DND-41 (cell line): ENCODE data around the gene GFOD1.

Experiments used
- ATAC-seq: fragments of 200-7000 bp; cut with Tn5 transposase; 3 replicates; pipeline ENCODE4 v1.9.1; 2021; ENCODE audit warnings: low read depth; ENCODE audit not compliant: insufficient read depth
- DNase-seq: peaks from one replicate; pipeline ENCODE4 v3.0.0-alpha.2; 2020
- H2AFZ ChIP-seq: 2 replicates; pipeline ENCODE4 v1.6.0; 2012; ENCODE audit warnings: low read depth, low read length
- H3K27ac ChIP-seq: 2 replicates; pipeline ENCODE4 v1.5.1; 2012; ENCODE audit warnings: low read length, inconsistent platforms
- H3K27me3 ChIP-seq: fragments of 200-600 bp; sonication (generic); 2 replicates; pipeline ENCODE4 v1.6.0; 2012; ENCODE audit warnings: low read length, mild to moderate bottlenecking, inconsistent platforms; ENCODE audit not compliant: insufficient read depth, poor library complexity
- H3K36me3 ChIP-seq: 2 replicates; pipeline ENCODE4 v1.5.1; 2012; ENCODE audit warnings: low read length, inconsistent platforms; ENCODE audit not compliant: insufficient read depth
- H3K4me1 ChIP-seq: 2 replicates; pipeline ENCODE4 v1.5.1; 2012; ENCODE audit warnings: mild to moderate bottlenecking, low read length; ENCODE audit not compliant: insufficient read depth
- H3K4me2 ChIP-seq: 2 replicates; pipeline ENCODE4 v1.6.0; 2012; ENCODE audit warnings: mild to moderate bottlenecking, moderate library complexity, low read length, inconsistent platforms; ENCODE audit not compliant: insufficient read depth
- H3K4me3 ChIP-seq, 2 experiments: fragments of 200-600 bp in 1 of 2; shearing (Covaris generic) in 1 of 2; 2 replicates each; pipeline ENCODE4 v1.5.1; 2012 to 2016; ENCODE audit warnings: inconsistent platforms in 2 of 2, low read length in 2 of 2, mild to moderate bottlenecking in 2 of 2, low read depth in 1 of 2, moderate library complexity in 1 of 2
- H3K79me2 ChIP-seq: 2 replicates; pipeline ENCODE4 v1.6.0; 2012; ENCODE audit warnings: low read length, inconsistent platforms; ENCODE audit not compliant: insufficient read depth
- H3K9ac ChIP-seq: 2 replicates; pipeline ENCODE4 v1.6.0; 2012; ENCODE audit warnings: low read depth, mild to moderate bottlenecking, inconsistent platforms, low read length, moderate library complexity
- H3K9me3 ChIP-seq: 2 replicates; pipeline ENCODE4 v1.5.1; 2012; ENCODE audit warnings: low read length, moderate library complexity, mild to moderate bottlenecking, inconsistent platforms; ENCODE audit not compliant: insufficient read depth, severe bottlenecking
- H4K20me1 ChIP-seq: 2 replicates; pipeline ENCODE4 v1.6.0; 2012; ENCODE audit warnings: low read length; ENCODE audit not compliant: insufficient read depth
- EZH2 ChIP-seq: IDR thresholded peaks from 3 replicates; pipeline ENCODE4 v1.6.1; 2012; ENCODE audit warnings: borderline replicate concordance, low read depth, mild to moderate bottlenecking, moderate library complexity, low read length, inconsistent platforms; ENCODE audit not compliant: severe bottlenecking
- TF ChIP-seq, protein P1 (sequence below): IDR thresholded peaks from 2 replicates; pipeline ENCODE4 v1.5.1; 2012; ENCODE audit warnings: borderline replicate concordance, low read length, moderate library complexity, mild to moderate bottlenecking; ENCODE audit not compliant: poor library complexity, severe bottlenecking; ENCODE audit errors: extremely low read depth

GFOD1 gene

DNA sequence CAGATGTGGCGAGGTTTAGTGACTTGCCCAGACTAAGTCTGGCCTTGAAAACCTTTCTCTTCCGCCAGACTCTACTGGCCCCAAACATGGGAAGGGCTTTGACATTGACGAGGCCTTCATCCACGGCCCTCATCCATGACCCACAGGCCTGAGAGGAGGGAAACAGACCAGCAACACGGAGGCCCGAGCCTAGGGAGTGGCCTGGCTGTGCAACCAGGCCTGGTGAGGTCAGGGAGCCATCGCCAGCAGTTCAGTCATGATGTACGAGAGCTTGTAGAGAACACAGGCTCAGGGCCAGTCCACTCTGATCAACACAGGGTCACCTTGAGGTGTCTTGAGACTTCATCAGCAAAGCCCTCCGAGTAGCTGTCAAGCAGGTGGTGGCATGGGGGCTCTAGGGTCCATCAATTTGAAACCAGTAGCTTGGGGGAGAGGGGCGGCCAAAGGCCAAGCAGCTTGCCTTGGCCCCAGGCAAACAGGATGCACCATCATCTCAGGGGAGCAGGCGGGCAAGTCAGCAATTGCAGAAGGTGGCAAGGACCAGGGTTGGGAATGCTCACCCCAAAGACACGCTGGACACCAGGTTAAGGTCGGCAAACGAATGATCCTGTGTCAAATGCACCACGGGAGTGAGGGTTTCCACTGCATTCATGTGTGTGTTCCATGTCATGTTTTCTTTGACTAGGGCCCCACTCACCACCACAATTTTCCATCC, 36.1 kb downstream of the GFOD1 start:
- Histone ChIP-seq H3K9ac (no peak overlapping the region), H3K27ac (no peak overlapping the region), H3K9me3 (no peaks in the 10 kb centered on the region), H3K4me3 (no peak overlapping the region), H3K4me2 (no peak overlapping the region), H2AFZ (no peak overlapping the region), H3K4me1 (peaks cover 22% of the 10 kb centered on the region), H3K79me2 (no peaks in the 10 kb centered on the region), H3K36me3 (no peaks in the 10 kb centered on the region), H3K27me3 (no peaks in the 10 kb centered on the region), H4K20me1 (no peaks in the 10 kb centered on the region)
- ATAC-seq, result no peak
- TF ChIP-seq EZH2, result no peak
- TF ChIP-seq, protein P1, sequence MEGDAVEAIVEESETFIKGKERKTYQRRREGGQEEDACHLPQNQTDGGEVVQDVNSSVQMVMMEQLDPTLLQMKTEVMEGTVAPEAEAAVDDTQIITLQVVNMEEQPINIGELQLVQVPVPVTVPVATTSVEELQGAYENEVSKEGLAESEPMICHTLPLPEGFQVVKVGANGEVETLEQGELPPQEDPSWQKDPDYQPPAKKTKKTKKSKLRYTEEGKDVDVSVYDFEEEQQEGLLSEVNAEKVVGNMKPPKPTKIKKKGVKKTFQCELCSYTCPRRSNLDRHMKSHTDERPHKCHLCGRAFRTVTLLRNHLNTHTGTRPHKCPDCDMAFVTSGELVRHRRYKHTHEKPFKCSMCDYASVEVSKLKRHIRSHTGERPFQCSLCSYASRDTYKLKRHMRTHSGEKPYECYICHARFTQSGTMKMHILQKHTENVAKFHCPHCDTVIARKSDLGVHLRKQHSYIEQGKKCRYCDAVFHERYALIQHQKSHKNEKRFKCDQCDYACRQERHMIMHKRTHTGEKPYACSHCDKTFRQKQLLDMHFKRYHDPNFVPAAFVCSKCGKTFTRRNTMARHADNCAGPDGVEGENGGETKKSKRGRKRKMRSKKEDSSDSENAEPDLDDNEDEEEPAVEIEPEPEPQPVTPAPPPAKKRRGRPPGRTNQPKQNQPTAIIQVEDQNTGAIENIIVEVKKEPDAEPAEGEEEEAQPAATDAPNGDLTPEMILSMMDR, result no peak
- no peak for DNase-seq

DNA sequence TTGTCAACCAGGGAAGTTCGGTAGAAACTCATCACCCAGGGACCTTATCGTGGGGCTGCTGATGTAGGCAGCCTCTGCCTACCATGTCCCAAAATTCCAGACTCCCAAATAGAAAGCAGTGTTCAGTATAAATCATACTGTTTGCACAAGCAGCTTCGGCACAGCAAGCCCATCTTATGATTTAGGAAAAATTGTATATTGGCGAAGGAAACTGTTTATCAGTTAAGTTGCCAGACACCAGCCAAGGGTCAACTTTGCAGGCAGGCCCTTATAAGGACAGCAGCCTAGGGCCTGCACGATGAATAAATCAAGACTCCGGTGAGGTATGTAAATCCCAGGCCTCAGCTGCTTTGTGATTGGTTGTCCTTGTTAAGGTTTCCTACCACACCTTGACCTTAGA, 36.8 kb downstream of the GFOD1 start:
- H3K9me3 ChIP-seq, result no peaks in the 10 kb centered on the region
- no peak overlapping the region for H3K4me3 ChIP-seq
- no peak overlapping the region for H3K9ac ChIP-seq
- H4K20me1 ChIP-seq, result peaks cover 3% of the 10 kb centered on the region; the same call in 1 of the 2 replicates
- no peak for TF ChIP-seq EZH2
- TF ChIP-seq, protein P1, result no peak
- DNase-seq (no peak), ATAC-seq (no peak)
- H3K79me2 ChIP-seq, result no peaks in the 10 kb centered on the region
- no peak overlapping the region for H3K4me2 ChIP-seq
- H2AFZ ChIP-seq, result no peak overlapping the region
- H3K4me1 ChIP-seq, result peaks cover 22% of the 10 kb centered on the region
- H3K36me3 ChIP-seq, result no peaks in the 10 kb centered on the region
- no peak overlapping the region for H3K27ac ChIP-seq
- no peaks in the 10 kb centered on the region for H3K27me3 ChIP-seq

DNA sequence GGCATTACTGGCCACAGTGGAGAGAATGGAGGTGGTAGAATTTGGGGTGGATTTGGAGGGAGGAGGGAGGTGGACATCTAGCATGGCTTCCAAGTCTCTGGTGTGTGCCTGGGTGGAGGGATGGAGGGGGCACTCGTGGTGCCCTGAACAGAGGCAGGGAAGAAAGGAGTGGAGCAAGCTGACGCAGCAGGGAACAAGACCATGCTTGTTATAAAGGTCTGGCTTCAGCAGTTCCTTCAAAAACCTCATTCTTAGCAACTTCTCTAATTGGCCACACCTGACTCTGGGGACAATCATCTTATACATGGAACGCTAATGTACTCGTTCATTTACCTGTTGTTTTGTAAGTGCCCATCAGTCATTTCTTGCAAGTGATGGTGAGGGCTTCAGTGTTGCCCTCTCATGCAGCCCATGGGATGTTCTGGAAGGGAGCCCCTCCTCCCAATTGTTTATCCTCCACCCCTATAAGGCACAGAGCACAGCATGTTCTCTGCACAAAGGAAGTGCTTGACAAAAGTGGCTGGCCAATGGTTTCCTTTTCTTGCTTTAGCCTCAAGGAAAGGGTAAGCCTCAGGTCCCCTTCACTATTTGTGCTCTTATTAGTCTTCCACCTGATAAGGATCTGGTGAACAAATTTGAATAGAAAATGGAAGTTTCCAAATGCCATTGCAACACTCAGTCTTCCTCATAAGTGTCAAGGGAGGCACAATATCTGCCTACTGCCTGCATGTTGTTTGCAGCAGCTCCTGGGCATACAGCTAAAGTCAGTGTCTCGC, 39.3 kb downstream of the GFOD1 start:
- no peak overlapping the region for H3K4me2 ChIP-seq
- no peak overlapping the region for H3K4me3 ChIP-seq
- no peak overlapping the region for H3K27ac ChIP-seq
- H3K4me1 ChIP-seq, result peaks cover 9% of the 10 kb centered on the region
- TF ChIP-seq, protein P1, result no peak
- no peak for TF ChIP-seq EZH2
- H3K9ac ChIP-seq, result no peak overlapping the region
- no peaks in the 10 kb centered on the region for H3K36me3 ChIP-seq
- H3K27me3 ChIP-seq, result no peaks in the 10 kb centered on the region
- ATAC-seq (no peak), DNase-seq (no peak)
- no peak overlapping the region for H2AFZ ChIP-seq
- H4K20me1 ChIP-seq, result peaks cover 4% of the 10 kb centered on the region; the same call in 1 of the 2 replicates
- H3K79me2 ChIP-seq, result no peaks in the 10 kb centered on the region
- no peaks in the 10 kb centered on the region for H3K9me3 ChIP-seq
